HG03097 (cell line): ENCODE measurements around the gene ANO3.

Source experiments
- ATAC-seq: cut with Tn5 transposase; IDR thresholded peaks from one replicate; pipeline ENCODE4 v1.9.1; 2021; ENCODE audit not compliant: unreplicated experiment, low FRiP score

The ANO3 gene

GRCh38 chr11:26350002-26350401, 18.1 kb downstream of the ANO3 start:
- ATAC-seq = no peak

DNA sequence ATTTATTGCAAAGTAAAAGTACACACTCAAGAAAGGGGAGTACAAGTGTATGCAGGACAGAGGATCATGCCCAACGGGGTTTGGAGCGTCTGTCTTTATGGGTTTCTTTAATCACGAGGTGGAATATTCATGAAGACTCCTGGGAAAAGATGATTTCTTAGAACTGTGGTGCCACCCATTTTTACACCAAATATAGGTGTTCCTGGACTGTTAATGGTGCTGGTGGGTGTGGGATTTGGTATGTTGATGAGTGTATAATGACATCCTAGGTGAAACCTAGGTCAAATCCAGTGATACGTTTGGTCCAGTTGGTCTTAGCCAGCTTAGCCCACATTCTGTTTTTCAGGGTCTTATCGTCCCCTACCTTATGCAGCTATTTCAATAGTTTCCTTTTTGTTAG, 21.1 kb downstream of the ANO3 start:
- ATAC-seq = no peak

GRCh38 chr11:26359055-26359454, 27.1 kb downstream of the ANO3 start:
- no peak for ATAC-seq

DNA sequence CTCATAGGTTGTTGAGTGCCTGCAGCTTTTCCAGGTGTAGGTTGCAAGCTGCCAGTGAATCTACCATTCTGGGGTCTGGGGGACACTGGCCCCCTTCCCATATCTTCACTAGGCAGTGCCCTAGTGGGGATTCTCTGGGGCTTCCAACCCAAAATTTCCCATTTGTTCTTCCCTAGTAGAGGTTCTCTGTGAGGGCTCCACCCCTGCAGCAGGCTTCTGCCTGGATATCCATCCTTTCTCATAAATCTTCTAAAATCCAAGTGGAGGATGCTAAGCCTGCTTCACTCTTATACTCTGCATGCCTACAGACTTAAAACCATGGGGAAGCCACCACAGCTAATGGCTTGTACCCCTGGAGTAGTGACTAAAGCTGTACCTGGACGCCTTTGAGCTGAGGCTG, 33.4 kb downstream of the ANO3 start:
- ATAC-seq = no peak

GRCh38 chr11:26377619-26378018, 45.7 kb downstream of the ANO3 start:
- ATAC-seq = no peak

- ATAC-seq = no peak
Measured at GRCh38 chr11:26399336-26399735, 67.4 kb downstream of the ANO3 start.

DNA sequence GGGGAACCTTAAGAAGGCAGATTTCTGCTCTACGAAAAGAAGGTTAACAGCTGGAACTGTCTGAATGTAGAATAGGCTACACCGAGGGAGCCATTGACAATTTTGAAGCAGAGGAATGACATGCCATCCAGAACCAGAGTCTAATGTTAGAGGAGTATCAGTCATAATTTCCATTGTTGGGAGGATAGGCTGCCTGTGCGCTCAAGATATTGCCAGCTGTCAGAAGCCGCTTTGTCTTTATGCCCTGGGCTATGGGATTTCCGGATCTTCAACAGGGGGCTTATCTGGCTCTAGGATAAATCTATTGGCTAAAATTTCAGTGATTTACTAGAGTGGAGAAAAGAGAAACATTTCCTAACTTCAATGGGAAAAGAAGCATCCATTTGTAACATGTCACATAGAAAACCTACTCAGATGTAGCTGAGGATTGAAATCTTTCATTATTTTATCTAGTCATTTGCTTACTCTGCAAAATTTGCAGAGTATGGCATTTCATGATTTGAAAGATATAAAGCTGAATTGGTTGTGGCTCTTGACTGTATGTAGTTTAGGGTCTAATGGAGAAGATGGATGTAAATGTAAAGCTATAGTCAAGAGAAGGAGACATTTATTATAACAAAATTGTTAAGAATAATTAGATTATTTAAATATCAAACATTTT, 78.9 kb downstream of the ANO3 start:
- no peak for ATAC-seq

- no peak for ATAC-seq
Measured at GRCh38 chr11:26412955-26413354, 81.0 kb downstream of the ANO3 start.

DNA sequence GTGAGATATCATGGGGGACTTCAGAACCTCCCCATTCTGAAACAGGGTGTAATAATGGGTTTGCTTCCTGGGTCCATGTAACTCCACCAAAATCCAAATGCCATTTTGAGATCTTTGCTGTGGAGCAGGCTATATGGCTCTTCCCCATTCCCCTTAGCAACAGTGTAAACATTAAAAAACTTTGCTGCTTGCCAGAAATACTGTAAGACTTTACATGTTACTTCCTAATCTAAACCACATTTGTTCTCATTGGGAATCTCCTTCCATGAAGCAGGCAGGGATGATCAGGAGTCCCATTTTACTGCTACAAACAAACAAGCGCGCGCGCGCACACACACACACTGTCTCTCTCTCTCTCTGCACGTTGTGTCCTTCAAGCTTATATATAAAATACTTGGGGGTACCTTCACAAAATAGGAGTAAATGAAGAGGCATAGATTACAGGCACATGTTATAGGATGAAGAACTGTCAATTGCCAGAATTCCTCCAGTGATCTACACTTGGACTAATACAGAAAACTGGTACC, 86.5 kb downstream of the ANO3 start:
- ATAC-seq = no peak

- ATAC-seq = no peak
Measured at GRCh38 chr11:26420331-26420730, 88.4 kb downstream of the ANO3 start.

- no peak for ATAC-seq
Measured at GRCh38 chr11:26424255-26424654, 92.3 kb downstream of the ANO3 start.

DNA sequence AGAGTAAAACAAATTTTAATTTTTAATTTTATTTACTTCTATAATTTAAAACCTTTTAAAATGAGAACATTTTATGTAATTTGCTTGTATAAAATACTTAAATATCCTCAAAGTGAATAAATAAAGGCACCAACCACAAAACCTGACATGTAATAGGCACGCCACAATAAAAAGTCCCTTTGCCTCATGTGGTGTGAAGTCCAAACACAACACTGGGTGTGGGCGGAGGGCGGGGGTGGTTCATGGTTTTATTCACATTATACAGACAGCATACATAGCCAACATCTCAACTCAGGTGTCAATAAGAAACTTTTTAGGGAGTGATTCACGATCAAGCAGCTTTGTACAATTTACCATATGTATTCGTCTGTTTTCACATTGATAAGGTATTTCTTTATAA, 107.9 kb downstream of the ANO3 start:
- no peak for ATAC-seq

DNA sequence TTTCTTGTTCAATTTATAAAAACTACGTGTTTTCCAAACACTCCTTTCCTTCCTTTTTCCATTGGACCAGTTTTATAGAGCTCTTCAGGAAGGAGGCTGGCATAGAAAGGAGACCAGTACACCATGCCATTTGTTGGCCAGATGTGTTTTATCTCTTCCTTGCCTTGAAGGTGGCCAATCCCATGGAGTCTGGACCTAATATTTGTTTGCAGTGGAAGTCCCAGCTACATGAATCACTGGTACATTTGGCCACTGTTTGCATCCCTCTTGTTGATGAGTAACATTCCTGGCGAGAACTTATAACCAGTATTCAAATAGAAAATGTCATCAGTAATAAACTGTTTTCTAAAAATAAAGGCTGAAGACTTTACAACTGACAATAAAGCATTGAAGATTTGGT, 110.2 kb downstream of the ANO3 start:
- no peak for ATAC-seq

DNA sequence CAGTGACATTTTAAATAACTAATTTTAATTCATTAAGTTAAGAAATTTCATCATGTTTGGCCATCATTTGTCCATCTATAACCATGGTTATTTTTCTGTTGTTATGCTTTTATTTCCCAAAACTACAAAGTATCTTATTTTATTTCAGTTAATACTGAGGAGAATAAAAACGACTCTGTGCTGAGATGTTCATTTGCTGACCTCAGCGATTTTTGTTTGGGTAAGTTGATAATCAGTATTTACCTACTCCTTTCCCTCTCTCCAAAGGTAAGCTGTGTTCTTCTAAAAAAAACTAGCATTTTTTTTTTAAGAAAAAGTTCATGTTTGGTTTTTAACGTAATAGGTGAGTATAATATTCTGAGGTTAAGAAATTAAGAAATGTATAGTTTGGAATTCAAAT, 111.7 kb downstream of the ANO3 start:
- ATAC-seq = no peak

- no peak for ATAC-seq
Measured at GRCh38 chr11:26457636-26458035, 125.7 kb downstream of the ANO3 start.

- no peak for ATAC-seq
Measured at GRCh38 chr11:26465274-26465673, 133.3 kb downstream of the ANO3 start.

- ATAC-seq = no peak
Measured at GRCh38 chr11:26467506-26467905, 135.6 kb downstream of the ANO3 start.

DNA sequence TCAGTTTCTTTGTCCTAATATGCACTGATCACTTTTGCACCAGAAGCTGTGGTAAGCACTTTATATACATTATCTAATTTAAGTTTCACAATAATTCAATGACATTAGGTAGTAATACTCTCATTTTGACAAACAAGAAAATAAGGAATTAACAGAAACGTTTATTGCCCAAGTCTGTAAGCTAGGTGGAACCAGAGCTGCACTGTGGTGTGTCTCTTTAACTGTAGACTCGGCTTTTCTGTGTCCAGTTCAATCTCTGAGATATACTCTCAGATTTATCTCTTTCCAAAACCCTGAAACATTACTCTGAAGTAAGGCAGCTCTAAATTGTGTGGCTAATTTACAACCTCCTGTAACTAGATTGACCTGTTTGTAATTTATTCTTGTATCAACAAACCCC, 139.1 kb downstream of the ANO3 start:
- no peak for ATAC-seq

DNA sequence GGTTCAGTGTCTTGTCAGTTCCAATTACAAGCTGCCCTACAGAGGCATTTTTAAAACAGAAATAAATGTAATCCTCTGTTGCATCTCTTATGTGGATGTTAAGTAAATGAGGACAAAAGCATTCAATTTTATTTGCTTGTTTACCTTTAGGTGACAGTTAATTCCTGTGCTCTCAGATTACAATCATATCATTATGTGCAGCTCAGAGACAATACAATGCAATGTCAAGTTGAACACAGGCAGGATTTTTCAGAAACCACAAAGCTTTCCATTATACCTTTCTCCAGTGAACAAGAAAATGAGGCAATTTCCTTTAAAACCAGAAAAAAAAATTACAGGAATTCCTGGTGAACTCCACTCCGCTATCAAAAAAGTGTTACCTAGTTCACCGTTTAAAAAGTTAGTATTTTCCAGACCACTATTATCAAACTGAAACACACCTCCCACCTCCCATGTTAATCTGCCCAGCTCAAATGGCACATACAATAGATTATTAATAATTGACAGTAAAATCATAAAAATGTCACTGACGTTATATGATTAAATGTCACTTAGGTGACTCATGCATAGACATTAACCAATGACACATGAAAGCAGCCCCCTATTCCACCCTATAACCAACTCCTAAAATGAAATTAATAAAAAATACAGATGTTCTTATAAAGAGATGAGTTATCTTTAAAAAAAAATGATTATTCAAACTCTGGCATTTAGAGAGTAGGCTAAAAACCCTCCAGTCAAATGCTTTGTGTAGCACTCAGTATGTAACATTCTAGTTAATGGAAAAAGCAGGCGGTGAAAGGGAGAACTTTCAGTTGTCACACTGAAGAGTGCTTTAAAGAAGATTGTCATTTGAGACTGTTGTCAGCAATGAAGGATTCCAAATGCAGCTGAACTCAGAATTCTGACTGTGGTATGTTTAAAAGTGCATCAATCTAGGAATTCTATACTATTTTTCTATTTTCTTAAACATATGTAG, 141.6 kb downstream of the ANO3 start:
- ATAC-seq = no peak

DNA sequence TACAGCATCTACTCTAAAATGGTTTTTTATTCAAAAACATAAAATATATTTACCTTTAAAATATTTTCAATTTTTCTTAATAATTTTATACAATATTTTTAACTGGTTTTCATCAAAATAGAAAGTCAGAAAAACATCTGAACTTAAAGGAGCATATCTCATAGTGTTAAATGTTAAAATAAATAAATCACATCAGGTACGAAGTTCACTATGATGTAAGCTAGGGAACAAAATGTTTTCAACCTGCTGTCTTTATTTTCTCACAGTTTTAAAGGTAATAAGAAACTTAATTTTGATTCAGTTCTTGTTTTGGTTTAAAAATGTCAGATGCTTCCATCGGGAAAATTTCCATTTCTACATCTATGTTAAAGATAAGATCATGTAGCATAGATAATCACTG, 142.5 kb downstream of the ANO3 start:
- no peak for ATAC-seq

DNA sequence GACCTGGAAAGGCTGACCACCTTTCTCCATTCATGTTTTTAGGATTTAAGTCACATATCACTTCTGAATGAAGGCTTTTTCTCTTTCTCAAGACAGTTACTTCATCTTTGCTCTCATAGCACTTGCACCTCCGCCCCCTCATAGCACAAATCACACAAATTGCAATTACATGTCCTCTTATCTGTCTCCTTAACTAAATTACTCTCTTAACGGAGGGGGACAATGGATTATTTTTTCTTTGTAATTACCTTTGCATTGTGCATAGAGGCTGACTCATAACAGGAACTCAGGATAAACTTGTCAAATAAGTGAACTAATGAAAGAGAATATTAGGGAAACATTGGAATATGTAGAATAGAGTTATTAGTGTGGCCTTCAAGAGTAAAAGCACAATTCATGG, 145.5 kb downstream of the ANO3 start:
- ATAC-seq = no peak

DNA sequence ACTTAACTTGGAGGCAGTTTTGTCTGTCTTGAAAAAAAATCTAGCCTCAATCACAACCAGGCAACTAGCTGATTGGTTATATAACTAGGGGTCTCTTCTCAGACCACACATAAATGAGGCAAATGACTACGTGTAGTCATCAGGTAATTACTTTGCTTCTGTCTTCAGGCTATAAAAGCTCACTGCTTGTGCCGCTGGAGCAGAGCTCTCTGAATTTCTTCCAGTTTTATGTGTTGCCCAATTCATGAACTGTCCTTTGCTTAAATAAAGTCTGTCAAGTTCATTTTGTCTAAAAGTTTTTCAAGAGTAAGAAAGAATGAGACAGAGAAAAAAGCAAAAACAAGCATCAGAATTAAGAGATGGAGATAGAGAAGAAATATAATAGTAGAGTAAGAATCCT, 146.8 kb downstream of the ANO3 start:
- ATAC-seq = no peak
